Esophagus muscularis mucosa (tissue), 4 donors: Measurements from ENCODE around the gene MANBA. TPM values are rescaled to one million over a fixed set of nuclear protein-coding genes. Genes with fewer than 3 reads are reported as not detected.

Source experiments
- DNase-seq: peaks from one replicate; pipeline ENCODE4 v3.0.0-alpha.2; 2017; ENCODE audit errors: extremely low spot score
- H3K27ac ChIP-seq, 4 donors: fragments of 200-600 bp; sonication (generic); replicated peaks in 1 of 4; 1 replicate in 3 of 4; 2 replicates in 1 of 4; pipeline ENCODE4 v1.5.1; 2016 to 2019; ENCODE audit warnings: mild to moderate bottlenecking in 1 of 4
- H3K27me3 ChIP-seq, 4 donors: fragments of 200-600 bp; sonication (generic); one replicate each; pipeline versions ENCODE4 v1.5.1 to v1.6.0; 2016 to 2019
- H3K36me3 ChIP-seq, 4 donors: fragments of 200-600 bp; sonication (generic); one replicate each; pipeline ENCODE4 v1.5.1; 2016 to 2019
- H3K4me1 ChIP-seq, 4 donors: fragments of 200-600 bp; sonication (generic); one replicate each; pipeline ENCODE4 v1.5.1; 2016 to 2019
- H3K4me3 ChIP-seq, 4 donors: fragments of 200-600 bp; sonication (generic); 1 replicate in 2 of 4; 2 replicates in 2 of 4; pipeline ENCODE4 v1.5.1; 2016 to 2019; ENCODE audit warnings: mild to moderate bottlenecking in 4 of 4, moderate library complexity in 1 of 4
- H3K9me3 ChIP-seq, 4 donors: fragments of 200-600 bp; sonication (generic); 1 replicate in 3 of 4; 2 replicates in 1 of 4; pipeline ENCODE4 v1.5.1; 2016 to 2019
- CTCF ChIP-seq, 3 experiments: fragments of 200-600 bp in 2 of 3; fragments of 450-650 bp in 1 of 3; sonication (generic) in 2 of 3; IDR thresholded peaks; one replicate each; pipeline ENCODE4 v1.5.1; 2017 to 2019; ENCODE audit warnings: antibody characterized with exemption in 3 of 3, mild to moderate bottlenecking in 2 of 3, moderate library complexity in 1 of 3
- EP300 ChIP-seq: sonication (generic); formaldehyde crosslinking; IDR thresholded peaks from one replicate; pipeline ENCODE4 v1.6.1; 2017; ENCODE audit warnings: antibody characterized with exemption
- POLR2A ChIP-seq: fragments of 450-650 bp; IDR thresholded peaks from one replicate; pipeline ENCODE4 v1.6.1; 2017; ENCODE audit warnings: antibody characterized with exemption, moderate library complexity, mild to moderate bottlenecking, low read depth
- POLR2AphosphoS5 ChIP-seq, 2 donors: sonication (generic); formaldehyde crosslinking; IDR thresholded peaks; one replicate each; pipeline ENCODE4 v1.6.1; 2017; ENCODE audit warnings: antibody characterized with exemption in 2 of 2
- WGBS: methylation state at CpG from one replicate; pipeline ENCODE4 v1.1.5; 2018; 5-methylcytosine and 5-hydroxymethylcytosine counted together
- intact Hi-C: fragments of 100-400 bp; cut with DNase I; formaldehyde crosslinking; loops from one replicate; pipeline ENCODE4 v1.15.1; 2023
- total RNA-seq, 4 donors: library from RNA; depleted of rRNA; stranded (reverse); fragments of >200 nt; gene quantifications; one replicate each; pipeline versions ENCODE4 v1.1.0 to v1.2.1, GENCODE V29; 2016

MANBA gene
- total RNA-seq, 4 donors from 2014 or later = 22.1 to 24.9 (median 24.5) TPM

DNA sequence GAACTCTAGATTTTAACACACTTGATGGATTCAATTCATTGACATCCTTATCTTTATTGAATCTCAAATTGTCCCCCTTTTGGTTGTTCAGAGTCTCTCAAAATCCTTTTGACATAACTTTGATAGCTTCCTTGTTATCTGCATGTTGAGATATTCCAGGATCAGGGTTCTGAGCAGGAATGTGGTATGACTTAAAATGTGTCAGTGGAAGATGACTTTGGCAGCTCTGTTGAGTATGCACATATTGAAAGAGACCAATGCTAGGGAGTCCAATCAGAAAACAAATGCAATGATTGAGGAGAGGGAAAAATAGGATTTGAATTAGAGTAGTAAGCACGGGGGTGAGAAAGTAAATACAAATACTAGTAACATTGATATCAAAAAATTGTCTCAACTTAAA lies 93.8 kb downstream of the MANBA start:
- Histone ChIP-seq H3K4me3 (no peak overlapping the region), H3K27me3 (no peaks in the 10 kb centered on the region), H3K27ac (no peak overlapping the region), H3K36me3 (peaks cover 0 to 51% (median 28%) of the 10 kb centered on the region in 4 donors), H3K4me1 (no peaks in the 10 kb centered on the region), H3K9me3 (no peaks in the 10 kb centered on the region)
- intact Hi-C loops = no loop called here
- no peak for TF ChIP-seq CTCF (IDR thresholded peaks at IDR 0.05)
- DNase-seq = no peak
- WGBS = 97% methylated on average over 1 of the region's 1 CpG

DNA sequence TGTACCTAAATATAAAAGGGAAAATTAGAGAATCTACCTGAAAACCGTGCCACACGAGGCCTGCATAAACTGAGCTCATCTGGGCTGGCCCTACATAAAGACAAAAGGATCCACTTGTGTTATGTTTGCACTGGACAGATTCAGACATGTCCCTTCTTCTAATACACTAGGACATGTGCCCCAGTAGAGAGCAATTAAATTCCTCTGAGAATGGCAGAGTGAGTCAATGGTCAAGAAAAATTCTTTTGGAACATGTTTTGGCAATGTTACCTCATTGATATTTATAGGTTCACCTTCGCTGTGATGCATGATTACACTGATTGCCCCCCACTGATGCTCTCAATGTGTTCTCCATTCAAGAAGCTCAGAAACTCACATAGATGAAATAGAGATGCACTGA lies 95.2 kb downstream of the MANBA start:
- intact Hi-C loops = no loop called here
- WGBS = 89% methylated on average over 3 of the region's 3 CpGs
- no peaks in the 10 kb centered on the region for H3K4me1 ChIP-seq
- no peak for TF ChIP-seq EP300
- TF ChIP-seq POLR2A = no peak
- TF ChIP-seq CTCF (IDR thresholded peaks at IDR 0.05) = no peak
- no peak for TF ChIP-seq POLR2AphosphoS5 (IDR thresholded peaks at IDR 0.05)
- H3K36me3 ChIP-seq = peaks cover 0 to 56% (median 28%) of the 10 kb centered on the region in 4 donors
- no peaks in the 10 kb centered on the region for H3K9me3 ChIP-seq
- H3K27ac ChIP-seq = no peak overlapping the region
- H3K4me3 ChIP-seq = no peak overlapping the region
- no peak for DNase-seq
- H3K27me3 ChIP-seq = no peaks in the 10 kb centered on the region

GRCh38 chr4:102663073-102663472 lies 97.7 kb downstream of the MANBA start:
- WGBS = 85% methylated on average over 1 of the region's 1 CpG
- H3K4me3 ChIP-seq = no peak overlapping the region
- H3K4me1 ChIP-seq = no peaks in the 10 kb centered on the region
- TF ChIP-seq POLR2AphosphoS5 (IDR thresholded peaks at IDR 0.05) (no peak), POLR2A (no peak), CTCF (IDR thresholded peaks at IDR 0.05) (no peak), EP300 (no peak)
- peaks cover 0 to 53% (median 23%) of the 10 kb centered on the region in 4 donors for H3K36me3 ChIP-seq
- intact Hi-C loops = no loop called here
- no peaks in the 10 kb centered on the region for H3K27me3 ChIP-seq
- no peak for DNase-seq
- H3K9me3 ChIP-seq = no peaks in the 10 kb centered on the region
- H3K27ac ChIP-seq = no peak overlapping the region

- intact Hi-C loops = no loop called here
- H3K36me3 ChIP-seq = peaks cover 0 to 25% (median 9%) of the 10 kb centered on the region in 4 donors
- no peak for DNase-seq
- H3K27me3 ChIP-seq = no peaks in the 10 kb centered on the region
- no peak overlapping the region for H3K27ac ChIP-seq
- no peak for TF ChIP-seq POLR2A
- no peak for TF ChIP-seq CTCF (IDR thresholded peaks at IDR 0.05)
- no peak for TF ChIP-seq POLR2AphosphoS5 (IDR thresholded peaks at IDR 0.05)
- TF ChIP-seq EP300 = no peak
- H3K4me1 ChIP-seq = no peaks in the 10 kb centered on the region
- no peak overlapping the region for H3K4me3 ChIP-seq
- WGBS = 55% methylated on average over 5 of the region's 5 CpGs
- no peaks in the 10 kb centered on the region for H3K9me3 ChIP-seq
These were observed 103.6 kb downstream of the MANBA start for GRCh38 chr4:102657206-102657605.

DNA sequence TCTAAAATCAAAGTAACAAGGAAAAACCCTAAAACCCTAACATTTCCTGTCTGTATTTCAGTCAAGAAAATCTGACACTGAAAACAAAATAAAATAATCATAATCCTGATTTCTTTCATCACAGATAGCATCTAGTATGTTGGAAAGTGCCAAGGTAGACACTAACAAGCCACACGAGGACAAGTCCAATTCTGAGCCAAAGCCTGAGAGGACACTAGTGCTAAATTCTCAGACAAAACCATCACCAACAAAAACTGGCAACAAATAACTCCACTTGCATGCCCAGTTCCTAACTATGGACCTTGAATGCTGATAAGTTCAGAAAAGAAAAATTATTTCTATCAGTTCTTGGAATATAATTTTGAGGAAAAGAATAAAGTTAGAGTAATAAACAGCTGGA lies 113.7 kb downstream of the MANBA start:
- no peak overlapping the region for H3K27ac ChIP-seq
- H3K27me3 ChIP-seq = no peaks in the 10 kb centered on the region
- H3K4me3 ChIP-seq = no peak overlapping the region
- no peaks in the 10 kb centered on the region for H3K9me3 ChIP-seq
- intact Hi-C loops = no loop called here
- peaks cover 0 to 29% (median 15%) of the 10 kb centered on the region in 4 donors for H3K36me3 ChIP-seq
- peaks cover 0 to 5% (median 0%) of the 10 kb centered on the region in 4 donors for H3K4me1 ChIP-seq
- no peak for DNase-seq
- 41% methylated on average over 1 of the region's 1 CpG for WGBS
- TF ChIP-seq CTCF (IDR thresholded peaks at IDR 0.05) (no peak), POLR2AphosphoS5 (IDR thresholded peaks at IDR 0.05) (no peak), EP300 (no peak), POLR2A (no peak)
